Globus pallidus (tissue), 1 donor: ENCODE measurements around the gene POMGNT2.
"Not testable (repeated sequence)": the region's sequence is repeated elsewhere in the genome, so short reads cannot be mapped to it uniquely, and the experiment has no call there.

Experiments used
- DNase-seq: peaks from one replicate; pipeline ENCODE4 v3.0.0-alpha.2; 2015; ENCODE audit warnings: low spot score

The POMGNT2 gene

DNA sequence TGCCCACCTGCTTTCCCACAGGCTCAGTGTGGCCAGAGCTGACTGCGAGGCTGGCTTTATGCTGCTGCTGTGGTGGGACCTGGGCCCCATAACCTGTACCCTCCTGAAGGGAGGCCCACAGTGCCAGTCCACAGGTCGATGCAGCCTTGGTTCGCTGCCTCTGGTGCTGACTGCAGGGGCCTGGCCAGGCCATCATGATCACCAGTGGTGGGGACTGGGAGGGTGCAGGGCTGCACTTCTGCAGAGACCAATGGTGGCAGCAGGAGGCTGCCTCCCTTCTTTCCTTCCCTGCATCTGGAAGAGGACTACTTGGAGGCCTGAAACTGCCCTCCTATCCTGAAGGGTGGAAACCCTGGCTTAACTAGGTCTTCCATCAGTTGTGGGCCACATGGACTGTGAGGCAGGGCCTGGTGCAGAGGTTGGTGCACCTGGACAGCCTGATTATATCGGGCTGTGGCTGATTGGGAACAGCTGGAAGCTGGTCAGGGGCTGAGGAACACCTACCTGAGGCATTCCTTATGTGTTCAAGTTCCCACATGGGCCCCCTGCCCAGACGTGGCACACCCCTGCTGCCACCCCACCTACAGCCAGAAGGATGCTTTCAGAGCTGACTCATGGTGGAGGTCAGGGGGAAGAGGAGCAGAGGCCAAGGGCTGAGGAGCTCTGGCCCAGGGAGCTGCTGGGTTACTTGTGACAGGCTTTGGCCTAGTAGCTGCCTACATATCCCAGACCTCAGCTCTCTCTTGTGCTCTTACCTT lies 29.8 kb downstream of the POMGNT2 start:
- no peak for DNase-seq

DNA sequence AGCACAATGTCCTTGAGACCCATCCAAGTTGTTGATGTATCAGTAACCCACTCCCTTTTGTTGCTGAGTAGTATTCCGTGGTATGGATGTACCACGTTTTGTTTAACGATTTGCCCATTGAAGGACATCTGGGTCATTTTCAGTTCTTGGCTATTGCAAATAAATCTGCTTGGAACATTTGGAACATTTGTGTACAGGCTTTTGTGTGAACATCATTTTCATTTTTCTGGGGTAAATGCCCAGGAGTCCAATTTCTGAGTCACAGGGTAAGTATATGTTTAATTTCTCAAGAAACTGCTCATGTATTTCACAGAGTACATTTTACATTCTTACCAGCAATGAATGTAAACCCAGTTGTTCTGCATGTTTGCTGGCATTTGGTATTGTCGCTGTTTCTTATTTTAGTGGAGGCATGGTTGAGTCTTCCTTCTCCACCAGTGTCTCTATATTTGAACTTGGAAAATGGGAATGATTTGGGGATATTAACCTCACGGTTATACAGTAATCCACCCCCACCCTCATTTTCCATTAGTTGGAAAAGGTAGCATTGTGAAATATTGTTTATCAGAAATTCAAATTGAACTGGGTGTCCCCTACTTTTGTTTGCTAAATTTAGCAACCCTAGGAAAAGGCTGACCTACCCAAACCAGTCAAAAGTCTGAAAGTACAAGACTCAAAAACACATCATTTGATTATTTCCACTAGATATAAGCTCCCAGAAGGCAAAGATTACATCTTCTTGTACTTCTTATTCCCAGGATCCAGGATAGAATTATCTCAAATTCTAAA lies 30.8 kb downstream of the POMGNT2 start:
- DNase-seq: no peak

DNA sequence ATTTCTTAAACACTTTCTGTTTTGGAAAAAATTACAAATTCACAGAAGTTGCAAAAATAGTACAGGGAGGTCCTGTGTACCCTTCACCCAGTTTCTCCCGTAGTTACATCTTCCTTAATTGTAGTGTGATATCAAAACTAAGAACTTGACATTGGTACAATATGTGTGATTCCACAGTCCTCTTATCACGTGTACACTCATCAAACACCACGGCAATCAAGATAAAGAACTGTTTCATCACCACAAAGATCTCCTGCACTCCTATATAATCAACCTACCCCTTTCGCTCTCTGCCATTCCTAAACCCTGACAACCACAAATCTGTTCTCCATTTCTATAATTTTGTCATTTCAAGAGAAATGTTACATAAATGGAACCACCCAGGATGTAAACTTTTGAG lies 31.4 kb downstream of the POMGNT2 start:
- no peak for DNase-seq

DNA sequence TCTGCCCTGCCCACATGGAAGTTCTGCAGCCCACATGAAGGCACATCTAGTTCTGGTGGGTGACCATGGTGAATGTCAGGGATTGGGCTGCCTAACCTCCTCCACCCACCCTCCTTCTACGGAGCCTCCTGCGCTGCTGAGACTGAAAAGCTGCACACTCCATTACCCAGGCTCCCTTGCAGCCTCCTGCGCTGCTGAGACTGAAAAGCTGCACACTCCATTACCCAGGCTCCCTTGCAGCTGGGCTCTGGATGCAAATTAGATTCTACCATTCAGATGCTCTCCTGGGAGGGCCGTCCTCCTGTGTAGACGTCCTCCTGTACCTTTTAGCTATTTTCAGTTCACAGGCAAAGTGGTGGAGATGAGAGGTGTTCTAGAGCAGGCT lies 32.1 kb downstream of the POMGNT2 start:
- DNase-seq: no peak

DNA sequence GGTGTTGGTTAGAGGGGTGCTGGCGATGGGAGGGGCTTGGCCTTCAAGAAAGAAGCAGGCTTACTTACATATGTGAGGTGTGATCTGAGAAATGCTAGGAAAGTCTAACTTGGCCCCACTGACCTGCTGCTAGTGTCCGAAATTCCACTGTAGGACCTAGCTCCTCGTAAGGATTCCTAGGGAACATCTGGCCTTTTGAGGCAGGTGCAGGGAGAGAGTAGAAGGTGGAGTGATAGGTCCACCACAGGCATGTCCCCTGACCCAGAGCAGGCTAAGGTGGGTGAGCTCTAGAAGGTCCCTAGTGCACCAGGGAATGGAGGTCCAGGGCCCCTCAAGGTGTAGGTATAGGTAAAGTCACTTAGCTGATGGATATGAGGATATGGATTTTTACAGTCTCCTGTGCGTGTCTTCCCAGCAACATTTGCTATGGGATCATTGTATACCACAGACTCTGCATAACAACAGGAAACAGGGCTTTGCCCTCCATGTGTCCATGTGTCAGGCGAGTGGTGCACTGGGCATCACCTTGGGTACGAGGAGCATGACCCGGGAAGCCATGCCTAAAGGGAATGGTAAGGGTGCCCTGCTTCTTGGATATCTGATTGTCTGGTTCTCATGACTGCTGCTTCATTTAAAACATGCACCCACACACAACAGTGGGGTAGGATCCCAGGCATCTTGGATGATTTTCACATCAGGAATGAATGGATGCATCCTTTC lies 32.6 kb downstream of the POMGNT2 start:
- DNase-seq: no peak

DNA sequence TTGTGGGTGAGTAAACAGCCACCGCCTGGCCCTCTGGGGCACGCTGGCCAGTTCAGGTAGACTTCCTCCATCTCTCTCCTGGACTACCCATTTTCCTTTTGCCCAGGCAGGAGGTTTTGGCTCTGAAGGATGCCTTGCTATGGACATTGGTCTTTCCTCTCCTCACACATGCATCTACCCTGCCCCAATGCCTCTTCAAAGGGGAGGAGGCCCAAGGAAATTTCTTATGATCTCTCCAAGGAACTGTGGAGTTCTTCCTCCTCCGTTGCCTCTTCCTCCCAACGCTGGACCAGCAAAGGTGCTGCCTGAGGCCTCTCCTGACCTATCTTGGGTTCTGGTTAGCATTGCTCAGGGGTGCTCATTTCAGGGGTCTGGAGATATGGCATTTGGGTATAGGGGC lies 33.5 kb downstream of the POMGNT2 start:
- DNase-seq: no peak

DNA sequence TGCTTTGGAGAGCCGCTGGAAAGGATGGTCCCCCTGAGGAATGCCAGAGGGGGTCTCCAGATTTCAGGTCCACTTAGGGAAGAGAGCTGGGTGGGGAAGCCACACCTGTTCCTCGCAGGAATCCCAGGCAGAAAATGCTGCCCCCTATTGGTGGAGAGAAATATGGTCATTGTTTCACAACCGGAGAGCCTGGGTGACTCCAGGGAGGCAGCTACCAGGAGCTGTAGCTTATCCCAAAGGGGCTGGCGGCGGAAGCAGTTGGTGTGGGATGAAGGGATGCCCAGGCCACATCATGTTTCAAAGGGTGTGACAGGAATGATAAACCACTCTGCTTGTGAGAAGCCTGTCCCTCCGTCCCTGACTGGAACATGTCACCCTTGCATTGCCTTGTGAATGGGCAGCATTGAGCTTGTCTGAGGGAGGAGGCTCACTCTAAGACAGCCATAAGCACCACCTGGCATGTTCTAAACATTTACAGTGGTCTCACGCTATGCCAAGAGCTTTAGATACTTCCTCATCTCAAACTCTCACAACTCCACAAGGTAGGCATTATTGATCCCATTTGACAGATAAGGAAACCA lies 34.5 kb downstream of the POMGNT2 start:
- no peak for DNase-seq

DNA sequence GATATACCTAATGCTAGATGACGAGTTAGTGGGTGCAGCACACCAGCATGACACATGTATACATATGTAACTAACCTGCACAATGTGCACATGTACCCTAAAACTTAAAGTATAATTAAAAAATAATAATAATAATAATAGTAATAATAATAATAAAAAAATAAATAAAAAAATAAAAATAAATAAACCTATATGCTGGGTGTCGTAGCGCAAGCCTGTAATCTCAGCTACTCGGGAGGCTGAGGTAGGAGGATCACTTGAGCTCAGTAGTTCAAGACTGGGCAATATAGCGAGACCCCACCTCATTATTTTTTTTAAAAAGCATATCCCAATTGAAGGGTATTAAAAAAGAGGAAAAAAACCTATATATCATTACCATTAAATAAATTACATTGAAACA lies 35.2 kb downstream of the POMGNT2 start:
- not testable (repeated sequence) for DNase-seq

DNA sequence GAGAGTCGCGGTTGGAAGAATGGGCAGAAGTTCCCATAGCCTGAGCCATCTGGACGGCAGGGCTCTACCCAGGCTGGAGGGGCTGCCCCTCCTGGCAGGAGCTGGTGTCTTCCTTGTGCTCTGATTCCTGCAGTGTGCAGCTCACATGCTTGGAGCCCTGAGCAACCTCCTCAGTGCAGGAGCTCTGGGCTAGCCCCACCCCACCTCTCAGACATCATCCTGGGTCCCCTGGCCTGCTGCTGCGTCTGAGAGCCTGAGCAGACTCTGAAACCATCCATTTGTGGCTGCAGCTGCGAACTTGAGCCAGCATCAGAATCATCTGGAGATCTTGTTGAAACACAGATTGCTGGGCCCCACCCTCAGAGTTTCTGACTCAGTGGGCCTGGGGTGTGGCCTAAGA lies 42.8 kb downstream of the POMGNT2 start:
- no peak for DNase-seq

DNA sequence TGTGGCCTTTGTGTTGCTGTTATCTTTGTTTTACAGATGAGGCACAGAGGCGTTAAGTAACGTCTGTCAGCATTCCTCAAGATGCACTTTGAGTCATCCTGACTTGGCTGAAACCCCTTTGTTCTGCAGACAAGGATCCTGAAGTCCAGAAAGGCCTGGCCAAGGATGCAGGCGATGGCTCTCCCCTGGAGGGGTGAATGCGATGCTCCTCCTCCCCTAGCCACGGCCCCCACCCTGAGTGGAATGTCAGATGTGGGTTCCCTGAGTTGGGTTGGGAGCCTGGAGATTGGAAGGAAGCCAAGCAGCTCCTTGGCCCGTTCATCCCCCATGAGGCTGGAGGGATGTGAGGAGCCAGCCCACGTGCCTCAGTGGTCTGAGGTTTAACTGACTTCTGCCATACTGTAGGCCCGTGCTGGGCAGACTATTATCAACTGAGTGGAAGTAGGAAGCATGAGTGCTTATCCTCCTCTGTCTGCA lies 43.3 kb downstream of the POMGNT2 start:
- DNase-seq: no peak

DNA sequence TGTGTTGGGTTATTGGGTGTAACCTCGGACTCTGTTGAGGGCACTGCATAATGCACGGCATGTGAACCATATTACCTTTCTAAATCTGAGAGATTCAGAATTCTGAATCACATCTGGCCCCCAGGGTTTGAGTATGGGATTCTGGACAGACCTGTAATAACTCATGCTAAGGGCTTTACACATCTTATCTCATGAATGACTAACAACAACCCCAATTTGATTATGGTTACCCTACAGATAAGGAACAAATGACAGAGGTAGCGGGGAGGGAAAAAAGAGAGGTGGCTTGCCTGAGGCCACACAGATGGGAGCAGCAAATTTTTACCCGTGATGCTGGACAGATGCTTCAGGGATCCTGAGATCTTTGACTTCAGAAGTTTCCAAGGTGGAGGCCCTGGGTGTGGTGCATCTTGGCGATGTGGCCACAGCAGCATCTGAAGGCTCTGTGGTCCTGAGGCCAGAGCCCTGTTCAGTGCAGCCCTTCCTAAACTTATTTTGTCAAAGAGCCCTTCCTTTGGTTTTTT lies 43.8 kb downstream of the POMGNT2 start:
- DNase-seq: no peak

DNA sequence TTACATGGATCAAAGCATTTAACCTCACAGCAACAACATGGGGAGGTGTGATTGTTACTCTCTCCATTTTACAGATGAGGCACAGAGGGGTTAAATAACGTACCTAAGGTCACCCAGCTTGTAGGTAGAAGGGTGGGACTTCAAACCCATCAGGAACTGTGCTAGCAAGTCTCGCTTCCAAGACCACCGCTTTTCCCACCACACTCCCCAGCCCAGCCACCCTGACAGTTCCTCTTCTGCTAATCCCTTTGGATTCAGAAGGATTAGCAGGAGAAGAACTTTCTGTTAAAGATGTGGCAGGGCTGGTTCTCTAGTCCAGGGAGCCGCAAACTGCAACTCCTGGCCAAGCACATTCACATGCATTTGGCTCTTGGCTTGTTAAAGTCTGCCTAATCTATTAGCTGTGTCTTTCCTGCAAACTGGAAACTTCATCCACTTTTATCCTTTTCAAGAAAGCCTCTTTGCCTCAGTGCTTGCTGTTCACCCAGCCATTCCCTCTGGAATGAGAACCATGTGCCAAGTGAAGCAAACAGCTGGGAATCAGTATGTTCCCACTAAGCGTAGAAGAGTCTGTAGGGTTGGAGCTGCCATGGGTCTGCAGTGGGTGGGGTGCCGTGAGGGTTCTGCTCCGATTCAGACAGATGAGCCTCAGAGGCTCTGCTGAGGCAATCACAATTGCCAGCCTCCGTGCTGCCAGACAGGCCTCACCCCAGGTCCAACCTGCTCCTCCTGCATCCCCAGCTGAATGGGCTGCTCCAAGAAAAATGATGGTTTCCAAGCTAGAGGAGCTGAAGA lies 44.6 kb downstream of the POMGNT2 start:
- DNase-seq: no peak

DNA sequence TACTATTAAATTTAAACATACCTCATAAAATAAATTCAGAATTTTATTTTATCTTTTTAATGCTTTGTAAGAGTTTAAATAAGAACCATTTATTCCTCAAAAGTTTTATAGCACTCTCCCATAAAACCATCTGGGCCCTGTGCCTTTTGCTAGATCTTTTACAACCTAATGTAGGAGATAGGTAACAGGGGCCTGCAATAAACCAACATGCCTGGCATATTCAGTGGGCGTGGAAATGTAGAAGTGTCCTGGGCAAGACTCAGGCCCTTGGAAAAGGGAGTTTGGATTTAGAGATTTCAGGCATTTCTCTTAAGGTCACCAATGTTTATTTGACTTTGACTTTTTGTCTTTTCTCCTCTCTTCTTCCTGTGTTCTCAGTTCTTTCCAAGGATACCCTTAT lies 46.4 kb downstream of the POMGNT2 start:
- no peak for DNase-seq

DNA sequence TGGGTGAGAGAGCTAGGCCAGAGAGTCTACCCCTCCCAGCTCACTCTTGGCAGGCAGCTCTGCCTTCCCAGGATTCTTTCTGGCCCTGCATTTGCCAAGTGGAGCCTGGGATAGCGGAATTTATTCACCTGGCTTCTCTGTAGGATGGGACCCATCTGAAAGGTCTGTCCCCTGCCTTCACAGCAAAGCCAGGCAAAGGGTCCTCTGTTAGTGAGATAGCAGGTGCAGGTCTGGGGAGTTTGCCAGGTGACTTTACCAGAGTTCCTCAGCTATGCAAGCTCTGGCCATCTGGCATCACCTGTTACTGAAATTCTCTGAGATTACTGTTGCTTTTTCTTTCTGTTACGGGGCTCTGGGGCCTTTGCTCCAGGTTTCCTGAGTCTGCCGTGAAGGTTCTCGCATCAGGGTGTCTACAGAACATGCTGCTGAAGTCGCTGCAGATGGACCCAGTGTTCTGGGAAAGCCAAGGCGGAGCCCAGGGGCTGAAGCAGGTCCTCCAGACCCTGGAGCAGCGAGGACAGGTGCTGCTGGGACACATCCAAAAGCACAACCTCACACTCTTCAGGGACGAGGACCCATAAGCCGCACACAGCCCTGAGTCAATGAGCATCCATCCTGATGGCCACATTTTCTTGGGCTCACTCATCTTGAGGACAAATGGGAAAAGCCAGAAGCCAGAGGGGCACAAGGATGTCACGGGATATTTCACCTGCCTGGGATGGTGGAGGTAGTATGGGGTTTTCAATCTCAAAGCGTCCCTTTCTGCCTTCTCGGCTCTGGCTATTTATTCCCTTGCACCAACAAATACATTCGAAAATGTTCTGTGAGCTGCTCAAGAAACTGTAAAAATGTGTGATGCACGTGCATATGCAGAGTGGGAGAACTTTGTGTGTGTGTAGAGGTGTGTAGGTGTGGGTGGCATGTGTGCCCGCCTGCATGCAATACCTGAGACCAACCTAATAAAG lies 49.8 kb downstream of the POMGNT2 start:
- DNase-seq: no peak

DNA sequence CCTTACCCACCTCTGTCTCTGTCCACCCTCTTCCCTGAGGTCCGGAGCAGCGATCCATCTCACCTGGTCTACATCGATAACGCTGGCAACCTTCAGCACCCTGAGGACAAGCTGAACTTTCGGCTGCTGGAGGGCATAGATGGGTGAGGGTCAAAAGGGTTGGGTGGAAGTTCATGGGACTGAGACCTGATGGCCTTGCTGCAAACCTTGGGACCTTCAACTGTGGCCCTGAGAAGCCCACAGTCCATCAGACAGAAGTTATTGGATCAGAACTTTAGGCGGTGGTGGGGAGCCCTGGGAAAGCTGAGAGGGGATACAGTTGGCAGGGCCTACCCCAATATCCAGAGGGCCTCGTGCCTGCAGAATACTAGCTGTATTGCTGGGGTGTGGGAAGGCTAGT lies 50.5 kb downstream of the POMGNT2 start:
- no peak for DNase-seq

DNA sequence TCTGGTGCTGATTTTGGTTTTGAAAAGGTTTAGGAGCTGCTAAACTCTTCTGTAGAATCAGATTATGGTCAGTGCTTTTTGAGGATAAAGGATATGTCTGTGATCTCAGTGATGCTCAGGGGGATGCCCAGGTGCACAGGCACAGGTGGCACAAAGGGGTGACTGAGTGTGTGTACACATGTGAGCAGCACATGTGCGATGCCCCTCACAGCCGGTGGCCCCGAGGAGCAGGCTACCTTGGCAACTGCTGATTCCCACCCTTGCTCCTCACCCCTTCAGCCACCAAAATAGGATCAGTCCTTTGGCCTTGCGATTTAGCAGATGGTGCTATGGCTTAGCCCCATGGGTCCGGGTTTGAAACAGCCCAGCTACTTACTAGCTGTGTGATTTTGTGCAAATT lies 51.1 kb downstream of the POMGNT2 start:
- no peak for DNase-seq

DNA sequence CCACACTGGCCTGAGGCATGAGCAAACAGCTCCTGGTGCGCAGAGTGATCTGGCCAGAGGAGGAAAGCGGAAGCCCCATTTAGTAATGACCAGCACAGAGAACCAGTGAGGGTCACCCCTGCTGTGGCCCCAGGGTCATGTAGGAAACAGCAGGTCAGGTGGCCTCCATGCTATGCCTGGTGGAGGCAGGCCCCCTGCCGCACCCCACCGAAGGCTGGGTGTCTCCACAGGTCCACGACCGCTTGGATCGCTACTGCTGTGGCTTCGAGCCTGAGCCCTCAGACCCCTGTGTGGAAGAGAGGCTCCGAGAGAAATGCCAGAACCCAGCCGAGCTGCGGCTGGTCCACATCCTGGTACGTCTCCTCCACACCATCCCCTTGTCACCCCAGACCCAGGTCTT lies 52.6 kb downstream of the POMGNT2 start:
- DNase-seq: no peak

DNA sequence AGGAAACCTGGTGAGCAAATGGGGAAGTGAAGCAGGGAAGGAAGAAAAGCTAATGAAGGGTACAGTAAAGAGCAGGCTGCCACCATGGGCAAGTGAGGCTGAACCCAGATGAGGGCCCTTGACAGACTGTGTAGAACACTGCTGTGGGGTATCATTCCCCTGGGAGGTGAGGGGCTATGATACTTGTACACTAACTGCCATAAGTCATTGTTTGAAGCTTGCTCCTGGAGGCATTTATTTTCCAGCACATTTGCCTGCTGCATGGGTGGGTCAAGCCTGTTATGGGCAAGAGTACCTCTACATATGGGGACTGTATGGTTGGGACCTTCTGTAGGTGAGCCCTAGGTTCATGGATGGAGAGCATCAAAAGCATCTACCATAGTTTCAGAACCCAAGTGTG lies 57.4 kb downstream of the POMGNT2 start:
- no peak for DNase-seq

DNA sequence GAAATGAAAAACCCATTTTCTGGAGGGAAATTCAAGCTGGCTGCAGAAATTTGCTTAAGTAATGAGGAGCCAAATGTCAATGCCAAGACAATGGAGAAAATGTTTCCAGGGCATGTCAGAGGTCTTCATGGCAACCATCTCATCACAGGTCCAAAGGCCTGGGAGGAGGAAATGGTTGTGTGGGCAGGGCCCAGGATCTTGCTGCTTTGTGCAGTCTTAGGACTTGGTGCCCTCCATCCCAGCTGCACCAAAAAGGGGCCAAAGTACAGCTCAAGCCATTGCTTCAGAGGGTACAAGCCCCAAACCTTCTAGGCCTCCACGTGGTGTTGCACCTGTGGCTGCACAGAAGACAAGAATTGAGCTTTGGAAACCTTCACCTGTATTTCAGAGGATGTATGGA lies 59.3 kb downstream of the POMGNT2 start:
- no peak for DNase-seq

DNA sequence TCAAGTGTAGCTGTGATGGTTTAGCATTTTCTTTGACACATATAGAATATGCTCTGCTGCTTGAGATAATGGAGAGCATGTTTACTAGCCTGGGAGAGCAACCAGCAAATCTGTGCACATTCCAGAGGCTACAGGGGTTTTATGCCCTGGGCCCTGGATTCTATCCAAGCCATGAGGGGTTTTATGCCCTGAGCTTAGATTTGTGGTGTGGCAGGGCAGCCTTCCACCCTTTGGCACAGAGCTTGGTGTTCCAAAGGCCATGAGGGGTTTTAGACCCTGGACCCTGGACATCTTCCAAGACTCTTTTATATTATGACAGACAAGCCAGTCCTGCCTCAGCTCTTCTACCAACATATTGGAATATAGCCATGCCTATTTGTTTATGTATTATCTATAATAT lies 60.8 kb downstream of the POMGNT2 start:
- not testable (repeated sequence) for DNase-seq
